Ovary (tissue), 9 donors: ENCODE data around the gene SYAP1. TPM values are rescaled to one million over a fixed set of nuclear protein-coding genes. Genes with fewer than 3 reads are reported as not detected.

Experiments used
- DNase-seq, 5 donors: peaks; one replicate each; pipeline ENCODE4 v3.0.0-alpha.2; 2019 to 2020
- H3K27ac ChIP-seq, 2 donors: fragments of 200-600 bp; one replicate each; pipeline versions ENCODE4 v1.5.1 to v1.8.0; 2019 to 2022
- H3K27me3 ChIP-seq: fragments of 200-600 bp; one replicate; pipeline ENCODE4 v1.8.0; 2022
- H3K36me3 ChIP-seq: fragments of 200-600 bp; sonication (generic); one replicate; pipeline ENCODE4 v1.5.1; 2019
- H3K4me1 ChIP-seq: one replicate; pipeline ENCODE4 v1.8.1; 2013; ENCODE audit warnings: mild to moderate bottlenecking, moderate library complexity; ENCODE audit not compliant: insufficient read depth
- H3K4me3 ChIP-seq: fragments of 200-600 bp; sonication (generic); one replicate; pipeline ENCODE4 v1.5.1; 2017
- H3K9me3 ChIP-seq, 2 donors: fragments of 200-600 bp in 1 of 2; sonication (generic) in 1 of 2; one replicate each; pipeline versions ENCODE4 v1.5.1 to v1.8.1; 2013 to 2019; ENCODE audit warnings: mild to moderate bottlenecking in 1 of 2, moderate library complexity in 1 of 2
- CTCF ChIP-seq, 3 donors: fragments of 450-650 bp in 2 of 3; fragments of 200-600 bp in 1 of 3; IDR thresholded peaks; one replicate each; pipeline versions ENCODE4 v1.5.1 to v1.8.0; 2016 to 2022; ENCODE audit warnings: antibody characterized with exemption in 3 of 3, mild to moderate bottlenecking in 1 of 3
- EP300 ChIP-seq: sonication (generic); formaldehyde crosslinking; IDR thresholded peaks from one replicate; pipeline ENCODE4 v1.6.1; 2017; ENCODE audit warnings: antibody characterized with exemption
- POLR2A ChIP-seq: fragments of 450-650 bp; IDR thresholded peaks from one replicate; pipeline ENCODE4 v1.6.1; 2017; ENCODE audit warnings: antibody characterized with exemption, mild to moderate bottlenecking, moderate library complexity
- WGBS, 3 donors: extraction: QIAGEN DNeasy Blood & Tissue Kit in 1 of 3; methylation state at CpG; one replicate each; pipeline versions ENCODE4 v1.1.5 to v1.1.7; 2013 to 2017; 5-methylcytosine and 5-hydroxymethylcytosine counted together
- intact Hi-C, 4 donors: fragments of 100-400 bp; cut with DNase I; formaldehyde crosslinking; loops; one replicate each; pipeline versions ENCODE4 v1.11.0 to v1.15.1; 2022 to 2023
- polyA plus RNA-seq, 2 donors: library from polyadenylated mRNA; stranded (reverse); fragments of 200-250 nt in 1 of 2; fragments of 350-450 nt in 1 of 2; fragmentation: Illumina TruSeq in 1 of 2; extraction: RNeasy Lipid Tissue Mini Kit (QIAGEN cat#74804) in 1 of 2; gene quantifications; one replicate each; pipeline ENCODE4 v1.2.3, GENCODE V29; 2013 to 2014
- total RNA-seq, 7 donors: library from RNA; depleted of rRNA in 2 of 7; stranded (reverse); fragments of >200 nt in 2 of 7; fragmentation: NEBNext Ultra II Directional in 3 of 7; extraction: Animal tissue kit (Norgen Biotek cat#: 25700) in 3 of 7; gene quantifications; one replicate each; pipeline versions ENCODE4 v1.1.0 to v1.2.4, GENCODE V29; 2016 to 2023
- donor health status: DM: no; HTN: no; CAD: no; lungs with moderate emphysema.
- donor health status: DM: no; HTN: no; CAD: no.
- donor health status: Bipolar disorder and iron deficiency.
- donor health status: DM: yes; HTN: yes; CAD: no.
- donor health status: DM: no; HTN: no; CAD: no.
- donor health status: DM: yes; HTN: yes; CAD: no.

The SYAP1 gene
- total and polyA plus RNA-seq, 9 donors = 9.6 to 36.9 (median 25.4) TPM

- TF ChIP-seq POLR2A (no peak), CTCF (IDR thresholded peaks at IDR 0.05) (no peak), EP300 (no peak)
- DNase-seq = no peak
- H3K9me3 ChIP-seq = no peaks in the 10 kb centered on the region
- no peaks in the 10 kb centered on the region for H3K36me3 ChIP-seq
- no peaks in the 10 kb centered on the region for H3K4me1 ChIP-seq
- no peaks in the 10 kb centered on the region for H3K27me3 ChIP-seq
- 89 to 100% (median 98%) methylated on average over 1 of the region's 1 CpG for WGBS, 3 donors
- H3K4me3 ChIP-seq = no peak overlapping the region
- intact Hi-C loops = no loop called here
- H3K27ac ChIP-seq = no peak overlapping the region
Observed at GRCh38 chrX:16730450-16730849, 11.0 kb downstream of the SYAP1 start.

- Histone ChIP-seq H3K27ac (no peak overlapping the region), H3K9me3 (no peaks in the 10 kb centered on the region), H3K4me3 (no peak overlapping the region), H3K27me3 (no peaks in the 10 kb centered on the region), H3K4me1 (no peaks in the 10 kb centered on the region), H3K36me3 (no peaks in the 10 kb centered on the region)
- intact Hi-C loops = no loop called here
- DNase-seq = no peak
- TF ChIP-seq POLR2A (no peak), CTCF (IDR thresholded peaks at IDR 0.05) (no peak), EP300 (no peak)
Observed at GRCh38 chrX:16733013-16733412, 13.6 kb downstream of the SYAP1 start.

- intact Hi-C loops = no loop called here
- TF ChIP-seq EP300 (no peak), CTCF (IDR thresholded peaks at IDR 0.05) (no peak), POLR2A (no peak)
- WGBS, 3 donors = 77 to 95% (median 94%) methylated on average over 5 of the region's 5 CpGs
- no peak overlapping the region for H3K27ac ChIP-seq
- no peaks in the 10 kb centered on the region for H3K9me3 ChIP-seq
- no peaks in the 10 kb centered on the region for H3K4me1 ChIP-seq
- no peak for DNase-seq
- no peaks in the 10 kb centered on the region for H3K27me3 ChIP-seq
- H3K36me3 ChIP-seq = no peaks in the 10 kb centered on the region
- no peak overlapping the region for H3K4me3 ChIP-seq
Observed at GRCh38 chrX:16737024-16737423, 17.6 kb downstream of the SYAP1 start.

GRCh38 chrX:16739574-16739973 lies 20.2 kb downstream of the SYAP1 start:
- intact Hi-C loops = no loop called here
- no peaks in the 10 kb centered on the region for H3K4me1 ChIP-seq
- no peaks in the 10 kb centered on the region for H3K36me3 ChIP-seq
- TF ChIP-seq EP300 (no peak), POLR2A (no peak)
- H3K9me3 ChIP-seq = no peaks in the 10 kb centered on the region
- no peaks in the 10 kb centered on the region for H3K27me3 ChIP-seq
- no peak overlapping the region for H3K27ac ChIP-seq
- 74 to 78% (median 76%) methylated on average over 6 of the region's 6 CpGs for WGBS, 3 donors
- no peak overlapping the region for H3K4me3 ChIP-seq
- DNase-seq = no peak

- no peak overlapping the region for H3K4me3 ChIP-seq
- TF ChIP-seq CTCF (IDR thresholded peaks at IDR 0.05) (no peak), EP300 (no peak), POLR2A (no peak)
- 92 to 94% (median 94%) methylated on average over 12 of the region's 12 CpGs for WGBS, 3 donors
- H3K27me3 ChIP-seq = no peaks in the 10 kb centered on the region
- no peak for DNase-seq
- intact Hi-C loops = no loop called here
- no peaks in the 10 kb centered on the region for H3K36me3 ChIP-seq
- no peak overlapping the region for H3K27ac ChIP-seq
- no peaks in the 10 kb centered on the region for H3K9me3 ChIP-seq
- no peaks in the 10 kb centered on the region for H3K4me1 ChIP-seq
Observed at GRCh38 chrX:16743604-16744325, 24.4 kb downstream of the SYAP1 start.
